ENCODE measurements around the gene MIS18A. TPM values are rescaled to one million over a fixed set of nuclear protein-coding genes. Genes with fewer than 3 reads are reported as not detected.
"Not testable (repeated sequence)": the region's sequence is repeated elsewhere in the genome, so short reads cannot be mapped to it uniquely, and the experiment has no call there.

MIS18A gene
- total RNA-seq, 8 experiments from 2014 or later: 3.6 to 27.1 (median 9.5) TPM

GRCh38 chr21:32261929-32262328, 16.9 kb downstream of the MIS18A start:
- in situ Hi-C loops (cut with MboI; ENCODE audit: low pct_unique_long_range_greater_than_20kb in 2 of 9, low sequenced_read_pairs in 9 of 9, unreplicated experiment in 9 of 9): loop anchor here in 8 of 9 experiments (25.0 kb wide), 3 partner anchors 375 to 475 kb away; partner anchors contain the start of gene HUNK (in 6 of the 8)
- Histone ChIP-seq H3K4me1 (replicated peaks in 1 of 2) (peaks cover 5 to 7% of the 10 kb centered on the region in 2 donors), H3K4me3 (no peak overlapping the region), H3K27ac (no peak overlapping the region)
- WGBS, 10 experiments: 71 to 100% (median 93%) methylated on average over 1 to 5 of the region's 5 CpGs
- no peak for ATAC-seq (replicated peaks in 6 of 8)

- Histone ChIP-seq H3K4me1 (replicated peaks in 1 of 2) (peaks cover 17 to 18% of the 10 kb centered on the region in 2 donors), H3K27ac (no peak overlapping the region), H3K4me3 (no peak overlapping the region)
- in situ Hi-C loops (cut with MboI; ENCODE audit: low pct_unique_long_range_greater_than_20kb in 2 of 9, low sequenced_read_pairs in 9 of 9, unreplicated experiment in 9 of 9): loop anchor here in 8 of 9 experiments (25.0 kb wide), 3 partner anchors 373 to 473 kb away; partner anchors contain the start of gene HUNK (in 6 of the 8)
- ATAC-seq (replicated peaks in 6 of 8): no peak
- WGBS, 10 experiments: 72 to 100% (median 100%) methylated on average over 1 to 2 of the region's 2 CpGs; no CpG with 5 or more reads in 2 of the 10 experiments
Observed at GRCh38 chr21:32260130-32260529, 18.7 kb downstream of the MIS18A start.

- 40 to 100% (median 83%) methylated on average over 1 to 4 of the region's 5 CpGs; no CpG with 5 or more reads in 3 of the 10 experiments for WGBS, 10 experiments
- H3K4me3 ChIP-seq; H3K27ac ChIP-seq; ATAC-seq (replicated peaks in 6 of 8): not testable (repeated sequence)
- peaks cover 17 to 18% of the 10 kb centered on the region in 2 donors for H3K4me1 ChIP-seq (replicated peaks in 1 of 2)
- in situ Hi-C loops (cut with MboI; ENCODE audit: low pct_unique_long_range_greater_than_20kb in 2 of 9, low sequenced_read_pairs in 9 of 9, unreplicated experiment in 9 of 9): loop anchor here in 8 of 9 experiments (25.0 kb wide), 3 partner anchors 371 to 471 kb away; partner anchors contain the start of gene HUNK (in 6 of the 8)
Observed at GRCh38 chr21:32258786-32259048, 20.1 kb downstream of the MIS18A start.

DNA sequence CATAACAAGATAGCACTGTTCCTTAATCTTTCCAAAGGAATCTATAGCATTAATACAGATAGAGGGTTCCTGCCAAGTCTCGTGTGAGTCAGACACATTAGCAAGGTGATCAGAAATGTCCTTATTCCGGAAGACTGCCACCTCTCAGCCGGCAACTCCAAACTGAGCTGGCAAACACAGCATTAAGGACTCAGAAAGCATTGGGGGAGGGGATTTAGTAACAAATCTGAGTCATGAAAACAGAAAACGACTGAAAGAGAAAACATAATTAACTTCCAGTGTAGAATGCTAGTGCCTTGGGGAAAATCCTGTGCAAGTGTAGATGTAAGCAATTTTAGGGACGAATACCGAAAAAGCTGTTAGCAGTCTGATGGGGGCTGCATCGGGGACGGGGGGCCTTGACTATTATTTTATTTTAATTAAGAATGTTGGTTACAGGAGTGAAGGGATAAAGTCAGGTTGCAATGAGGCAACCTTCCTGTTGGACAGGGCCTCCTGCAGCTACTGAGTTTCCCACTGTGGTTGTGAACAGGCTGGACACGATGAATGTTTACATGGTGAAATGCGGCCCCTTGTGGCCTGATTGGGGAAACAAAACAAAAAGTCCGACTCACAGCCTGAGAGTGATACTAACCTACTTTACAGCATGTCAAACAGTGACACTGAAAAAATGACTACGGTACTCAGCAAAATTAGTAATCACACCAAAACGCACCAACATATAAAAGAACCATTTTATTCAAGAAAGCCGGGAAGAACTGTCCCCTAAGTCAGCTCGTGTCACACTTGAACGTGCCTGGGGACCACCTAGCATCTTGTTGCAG, 20.7 kb downstream of the MIS18A start:
- H3K27ac ChIP-seq: no peak overlapping the region
- 4 to 75% (median 35%) methylated on average over 3 to 13 of the region's 16 CpGs for WGBS, 10 experiments
- ATAC-seq (replicated peaks in 6 of 8): peak; percentile 62 to 92 (median 70)
- in situ Hi-C loops (cut with MboI; ENCODE audit: low pct_unique_long_range_greater_than_20kb in 2 of 9, low sequenced_read_pairs in 9 of 9, unreplicated experiment in 9 of 9): loop anchor here in 8 of 9 experiments (25.0 kb wide), 3 partner anchors 371 to 471 kb away; partner anchors contain the start of gene HUNK (in 6 of the 8)
- H3K4me3 ChIP-seq: no peak overlapping the region
- peaks cover 17 to 18% of the 10 kb centered on the region in 2 donors for H3K4me1 ChIP-seq (replicated peaks in 1 of 2)

GRCh38 chr21:32256873-32257620, 21.8 kb downstream of the MIS18A start:
- Histone ChIP-seq H3K27ac (no peak overlapping the region), H3K4me3 (no peak overlapping the region), H3K4me1 (replicated peaks in 1 of 2) (peaks cover 17 to 18% of the 10 kb centered on the region in 2 donors)
- in situ Hi-C loops (cut with MboI; ENCODE audit: low pct_unique_long_range_greater_than_20kb in 2 of 9, low sequenced_read_pairs in 9 of 9, unreplicated experiment in 9 of 9): loop anchor here in 8 of 9 experiments (25.0 kb wide), 3 partner anchors 370 to 470 kb away; partner anchors contain the start of gene HUNK (in 6 of the 8)
- ATAC-seq (replicated peaks in 6 of 8): peak; percentile 87 to 98 (median 96)
- WGBS, 10 experiments: 13 to 93% (median 39%) methylated on average over 1 to 9 of the region's 9 CpGs; no CpG with 5 or more reads in 1 of the 10 experiments

DNA sequence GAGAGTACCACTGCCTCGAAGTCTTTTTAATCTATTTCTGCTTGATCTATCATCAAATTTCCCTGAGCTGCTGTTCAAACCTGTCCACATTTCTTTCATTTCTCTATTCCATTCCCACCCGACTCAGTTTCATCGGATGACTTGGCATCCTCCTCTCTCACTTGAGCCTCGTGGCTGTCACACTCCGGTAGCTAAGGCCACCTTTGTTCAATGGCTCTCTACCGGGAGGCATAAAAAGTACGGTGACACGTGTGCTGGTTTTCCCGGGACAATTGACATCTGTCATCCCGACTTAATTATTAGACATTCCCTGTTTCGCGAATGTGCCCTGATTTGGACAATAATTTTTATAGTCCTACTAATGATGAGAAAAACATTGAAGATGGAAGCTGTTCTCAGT, 22.6 kb downstream of the MIS18A start:
- no peak overlapping the region for H3K4me3 ChIP-seq
- WGBS, 10 experiments: 24 to 100% (median 70%) methylated on average over 1 to 12 of the region's 12 CpGs; no CpG with 5 or more reads in 2 of the 10 experiments
- peak in 3 of 8 experiments; percentile 3 to 12 (median 8) for ATAC-seq (replicated peaks in 6 of 8)
- in situ Hi-C loops (cut with MboI; ENCODE audit: low pct_unique_long_range_greater_than_20kb in 2 of 9, low sequenced_read_pairs in 9 of 9, unreplicated experiment in 9 of 9): loop anchor here in 8 of 9 experiments (25.0 kb wide), 3 partner anchors 369 to 469 kb away; partner anchors contain the start of gene HUNK (in 6 of the 8)
- peaks cover 17 to 18% of the 10 kb centered on the region in 2 donors for H3K4me1 ChIP-seq (replicated peaks in 1 of 2)
- no peak overlapping the region for H3K27ac ChIP-seq

DNA sequence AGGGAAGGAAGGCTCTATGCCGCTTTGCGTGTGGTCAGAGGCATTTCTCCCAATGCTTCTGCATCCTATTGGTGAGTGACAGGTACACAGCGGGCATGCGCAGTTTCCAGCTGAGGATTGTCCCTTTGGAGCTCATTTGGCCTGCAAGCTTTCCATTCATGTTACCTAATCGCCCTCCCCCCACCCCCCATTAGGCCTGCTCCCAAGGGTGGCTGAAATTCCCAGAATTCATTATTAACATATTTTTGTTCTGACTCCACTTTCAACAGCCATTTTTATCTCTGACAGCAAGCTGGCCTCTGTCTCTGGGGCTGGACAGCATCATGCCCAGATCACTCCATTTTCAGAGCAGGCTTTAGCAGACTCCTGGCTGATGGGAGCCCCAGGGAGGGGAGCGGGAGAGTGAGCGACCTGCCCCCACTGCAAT, 25.6 kb downstream of the MIS18A start:
- ATAC-seq (replicated peaks in 6 of 8): no peak
- in situ Hi-C loops (cut with MboI; ENCODE audit: low pct_unique_long_range_greater_than_20kb in 2 of 9, low sequenced_read_pairs in 9 of 9, unreplicated experiment in 9 of 9): loop anchor here in 8 of 9 experiments (25.0 kb wide), 3 partner anchors 366 to 466 kb away; partner anchors contain the start of gene HUNK (in 6 of the 8)
- no peak overlapping the region for H3K4me3 ChIP-seq
- 60 to 92% (median 90%) methylated on average over 1 to 5 of the region's 7 CpGs; no CpG with 5 or more reads in 5 of the 10 experiments for WGBS, 10 experiments
- H3K27ac ChIP-seq: no peak overlapping the region
- peaks cover 23 to 26% of the 10 kb centered on the region in 2 donors for H3K4me1 ChIP-seq (replicated peaks in 1 of 2)

DNA sequence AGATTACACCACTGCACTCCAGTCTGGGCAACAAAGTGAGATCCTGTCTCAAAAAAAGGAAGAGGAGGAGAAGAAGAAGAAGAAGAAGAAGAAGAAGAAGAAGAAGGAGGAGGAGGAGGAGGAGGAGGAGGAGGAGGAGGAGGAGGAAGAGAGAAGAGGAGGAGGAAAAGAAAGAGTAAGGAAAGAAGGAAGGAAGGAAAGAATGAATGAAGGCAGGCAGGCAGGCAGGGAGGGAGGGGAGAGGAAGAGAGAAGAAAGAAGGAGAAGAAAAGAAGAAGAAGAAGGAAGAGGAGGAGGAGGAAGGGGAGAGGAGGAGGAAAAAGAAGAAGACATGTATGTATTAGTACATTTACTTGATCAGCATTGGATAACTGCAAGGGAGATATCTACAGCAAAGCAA, 26.7 kb downstream of the MIS18A start:
- Histone ChIP-seq H3K4me3 (no peak overlapping the region), H3K4me1 (replicated peaks in 1 of 2) (peaks cover 19 to 22% of the 10 kb centered on the region in 2 donors), H3K27ac (no peak overlapping the region)
- no peak for ATAC-seq (replicated peaks in 6 of 8)
- in situ Hi-C loops (cut with MboI; ENCODE audit: low pct_unique_long_range_greater_than_20kb in 2 of 9, low sequenced_read_pairs in 9 of 9, unreplicated experiment in 9 of 9): loop anchor here in 8 of 9 experiments (25.0 kb wide), 3 partner anchors 365 to 465 kb away; partner anchors contain the start of gene HUNK (in 6 of the 8)

DNA sequence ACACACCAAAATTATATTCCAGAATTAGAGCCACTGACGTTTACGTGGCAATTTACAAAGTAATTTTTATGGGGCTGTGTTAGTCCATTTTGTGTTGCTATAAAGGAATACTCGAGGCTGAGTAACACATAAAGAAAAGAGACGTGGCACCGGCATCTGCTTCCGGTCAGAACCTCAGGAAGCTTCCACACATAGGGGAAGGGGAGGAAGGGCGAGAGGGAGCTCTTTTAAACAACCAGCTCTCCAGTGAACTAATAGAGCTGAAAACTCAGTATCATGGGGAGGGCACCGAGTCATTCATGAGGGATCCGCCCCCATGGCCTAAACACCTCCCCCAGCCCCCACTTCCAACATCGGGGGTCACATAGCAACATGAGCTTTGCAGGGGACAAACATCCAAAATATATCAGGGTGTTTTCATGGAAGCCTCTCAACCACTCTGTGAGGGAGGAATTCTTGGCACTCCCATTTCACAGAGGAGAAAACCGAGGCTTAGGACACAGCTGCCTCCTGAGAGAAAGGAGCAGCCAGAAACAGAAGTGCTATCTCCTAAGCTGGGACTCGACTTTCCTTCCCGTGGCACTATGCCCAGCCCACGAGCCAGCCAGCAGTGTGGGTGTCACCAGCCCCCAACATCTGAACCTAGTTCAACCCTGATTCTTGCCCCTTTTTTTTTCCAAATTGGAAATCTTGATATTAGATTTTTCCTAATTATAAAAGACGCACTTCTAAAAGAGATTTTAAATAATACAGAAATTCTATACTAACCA, 29.2 kb downstream of the MIS18A start:
- Histone ChIP-seq H3K4me3 (no peak overlapping the region), H3K27ac (no peak overlapping the region), H3K4me1 (replicated peaks in 1 of 2) (peaks cover 6 to 9% of the 10 kb centered on the region in 2 donors)
- in situ Hi-C loops (cut with MboI; ENCODE audit: low pct_unique_long_range_greater_than_20kb in 2 of 9, low sequenced_read_pairs in 9 of 9, unreplicated experiment in 9 of 9): loop anchor here in 8 of 9 experiments (25.0 kb wide), 3 partner anchors 362 to 462 kb away; partner anchors contain the start of gene HUNK (in 6 of the 8)
- 24 to 100% (median 93%) methylated on average over 1 to 14 of the region's 15 CpGs; no CpG with 5 or more reads in 3 of the 10 experiments for WGBS, 10 experiments
- ATAC-seq (replicated peaks in 6 of 8): no peak

- in situ Hi-C loops (cut with MboI; ENCODE audit: low pct_unique_long_range_greater_than_20kb in 2 of 9, low sequenced_read_pairs in 9 of 9, unreplicated experiment in 9 of 9): no loop called here
- 16 to 65% (median 40%) methylated on average over 1 to 7 of the region's 14 CpGs; no CpG with 5 or more reads in 2 of the 10 experiments for WGBS, 10 experiments
- H3K27ac ChIP-seq: no peak overlapping the region
- H3K4me1 ChIP-seq (replicated peaks in 1 of 2): peaks cover 6 to 9% of the 10 kb centered on the region in 2 donors
- ATAC-seq (replicated peaks in 6 of 8): peak in 6 of 8 experiments; percentile 22 to 65 (median 41)
- no peak overlapping the region for H3K4me3 ChIP-seq
Observed at GRCh38 chr21:32248571-32249461, 30.0 kb downstream of the MIS18A start.

DNA sequence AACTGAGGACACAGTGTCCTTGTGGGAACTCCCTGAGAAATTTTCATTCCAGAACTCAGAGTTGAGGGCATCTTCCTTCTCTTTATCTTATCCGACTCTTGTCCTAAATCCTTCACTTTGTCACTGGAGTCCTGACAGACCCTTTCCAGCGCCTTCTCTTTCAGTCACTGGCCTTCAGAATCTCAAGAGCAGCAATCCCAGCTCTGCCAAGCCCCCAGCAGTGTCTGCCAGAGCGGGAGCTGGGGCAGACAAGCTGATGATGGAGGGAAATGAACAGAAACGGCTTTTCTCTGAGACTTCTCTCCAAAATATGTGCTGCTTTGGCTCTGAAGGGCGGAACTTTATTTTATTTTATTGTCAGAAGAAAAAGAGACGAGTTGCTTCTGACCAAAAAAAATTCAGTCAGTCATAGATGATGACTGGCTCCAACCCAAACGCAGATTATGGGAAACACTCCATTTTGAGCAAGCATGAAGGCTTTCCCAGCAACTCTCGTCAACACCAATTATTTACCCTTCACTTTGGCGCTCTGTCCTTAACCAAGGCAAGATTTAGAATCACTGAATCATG, 32.2 kb downstream of the MIS18A start:
- peaks cover 6 to 9% of the 10 kb centered on the region in 2 donors for H3K4me1 ChIP-seq (replicated peaks in 1 of 2)
- ATAC-seq (replicated peaks in 6 of 8): no peak
- no peak overlapping the region for H3K4me3 ChIP-seq
- no peak overlapping the region for H3K27ac ChIP-seq
- 4 to 100% (median 84%) methylated on average over 2 to 8 of the region's 9 CpGs; no CpG with 5 or more reads in 1 of the 10 experiments for WGBS, 10 experiments
- in situ Hi-C loops (cut with MboI; ENCODE audit: low pct_unique_long_range_greater_than_20kb in 2 of 9, low sequenced_read_pairs in 9 of 9, unreplicated experiment in 9 of 9): no loop called here

All from motor neuron (in vitro differentiated cells).